ENCODE measurements around the gene FRMD8. TPM values are rescaled to one million over a fixed set of nuclear protein-coding genes. Genes with fewer than 3 reads are reported as not detected.

Gene FRMD8
- total and polyA plus RNA-seq, 9 of the 15 experiments (the other 6 are each of a cell fraction or from before 2014, with no cell fraction given), result 4.5 to 54.5 (median 15.8) TPM

- peak; percentile 54 for TF ChIP-seq SMAD1 (IDR thresholded peaks at IDR 0.05; ENCODE audit: low read depth, low read length, partially characterized antibody)
- peak; percentile 75 for TF ChIP-seq USF1 (CRISPR knock-in tag; IDR thresholded peaks at IDR 0.05)
- TF ChIP-seq CHD2 (IDR thresholded peaks at IDR 0.05; ENCODE audit: low read depth, low read length), result peak; percentile 84
- no peak for TF ChIP-seq PPARD (CRISPR knock-in tag; IDR thresholded peaks at IDR 0.05)
- TF ChIP-seq JUND (IDR thresholded peaks at IDR 0.05; ENCODE audit: borderline replicate concordance, low read depth, low read length), result peak; percentile 98
- TF ChIP-seq JUND (tag; IDR thresholded peaks at IDR 0.05; ENCODE audit: borderline replicate concordance, low read depth, low read length), result no peak
- TF ChIP-seq ZNF140 (CRISPR knock-in tag; IDR thresholded peaks at IDR 0.05), result peak; percentile 70; the same call in 1 of the 2 replicates
- peak in 1 of 2 experiments; percentile 55 for TF ChIP-seq AFF1 (IDR thresholded peaks at IDR 0.05; ENCODE audit: low read depth in 1 of 2, partially characterized antibody in 2 of 2)
- 0 out of 2 replicates have a peak, but pooled peaks have one; percentile 9 for TF ChIP-seq HINFP (tag; conservative IDR thresholded peaks at IDR 0.05; ENCODE audit: low read depth)
- peak; percentile 68 for TF ChIP-seq KLF13 (tag; IDR thresholded peaks at IDR 0.05; ENCODE audit: borderline replicate concordance, low read depth)
- TF ChIP-seq RAD21 (CRISPR knock-in tag; conservative IDR thresholded peaks at IDR 0.05 in 1 of 2, IDR thresholded peaks at IDR 0.05 in 1 of 2), result peak in 1 of 2 experiments; percentile 31; a peak in 2 of 4 replicates
- peak; percentile 31 for TF ChIP-seq NBN (IDR thresholded peaks at IDR 0.05; ENCODE audit: low read depth)
- peak; percentile 60; the same call in 1 of the 2 replicates for TF ChIP-seq ZNF79 (CRISPR knock-in tag; IDR thresholded peaks at IDR 0.05; ENCODE audit: low read depth)
- peak; percentile 29 for TF ChIP-seq PRDM10 (IDR thresholded peaks at IDR 0.05; ENCODE audit: partially characterized antibody)
- 0 out of 2 replicates have a peak, but pooled peaks have one; percentile 55 for TF ChIP-seq ZNF324 (CRISPR knock-in tag; IDR thresholded peaks at IDR 0.05)
Observed at GRCh38 chr11:65421794-65422632, 35.6 kb downstream of the FRMD8 start (continued).

Measured in K562 (cell line).